Right lobe of liver (tissue), 6 donors: ENCODE data around the gene ILF2. TPM values are rescaled to one million over a fixed set of nuclear protein-coding genes. Genes with fewer than 3 reads are reported as not detected.
A peak's percentile ranks its signal among the peaks of the same experiment; 100 is the strongest.

Experiments used
- ATAC-seq, 4 donors: fragments of 200-7000 bp; cut with Tn5 transposase; one replicate each; pipeline ENCODE4 v1.9.1; 2020; ENCODE audit warnings: mild to moderate bottlenecking in 4 of 4, moderate library complexity in 4 of 4
- DNase-seq, 3 donors: peaks; one replicate each; pipeline ENCODE4 v3.0.0-alpha.2; 2020
- H3K27ac ChIP-seq, 3 donors: fragments of 200-600 bp; one replicate each; pipeline ENCODE4 v1.8.0; 2022
- H3K27me3 ChIP-seq, 2 donors: fragments of 200-600 bp; one replicate each; pipeline ENCODE4 v1.8.0; 2022
- H3K36me3 ChIP-seq, 4 donors: fragments of 200-600 bp; sonication (generic) in 1 of 4; one replicate each; pipeline versions ENCODE4 v1.5.1 to v1.8.0; 2017 to 2022; ENCODE audit warnings: control low read depth in 1 of 4
- H3K4me1 ChIP-seq, 4 donors: fragments of 200-600 bp; sonication (generic) in 1 of 4; one replicate each; pipeline versions ENCODE4 v1.5.1 to v1.8.0; 2017 to 2022; ENCODE audit warnings: control low read depth in 1 of 4
- H3K4me3 ChIP-seq, 3 donors: fragments of 200-600 bp; one replicate each; pipeline ENCODE4 v1.8.0; 2022
- H3K9me3 ChIP-seq, 4 donors: fragments of 200-600 bp; sonication (generic) in 1 of 4; one replicate each; pipeline versions ENCODE4 v1.5.1 to v1.8.0; 2017 to 2022; ENCODE audit warnings: control low read depth in 1 of 4
- POLR2A ChIP-seq: fragments of 450-650 bp; IDR thresholded peaks from one replicate; pipeline ENCODE4 v1.6.1; 2017; ENCODE audit warnings: antibody characterized with exemption, mild to moderate bottlenecking
- WGBS: methylation state at CpG from one replicate; pipeline ENCODE4 v1.1.6; 2018; ENCODE audit warnings: low coverage, low lambda C conversion rate; ENCODE audit not compliant: insufficient coverage; ENCODE audit errors: missing lambda C conversion rate; 5-methylcytosine and 5-hydroxymethylcytosine counted together
- intact Hi-C, 2 donors: fragments of 100-400 bp; cut with DNase I; formaldehyde crosslinking; loops; one replicate each; pipeline versions ENCODE4 v1.11.2 to v1.14.1; 2022
- microRNA-seq, 2 donors: library from miRNA; unstranded; fragments of <30 nt; microRNA quantifications; one replicate each; pipeline ENCODE4, GENCODE V29; 2019 to 2020
- small RNA-seq, 2 experiments: library from RNA; depleted of rRNA; stranded (forward); fragments of <200 nt; gene quantifications; one replicate each; pipeline ENCODE3, GENCODE V24; 2016
- total RNA-seq, 6 experiments: library from RNA; depleted of rRNA in 2 of 6; stranded (reverse); fragments of >200 nt in 2 of 6; fragmentation: NEBNext Ultra II Directional in 3 of 6; extraction: Animal tissue kit (Norgen Biotek cat#: 25700) in 3 of 6; gene quantifications; one replicate each; pipeline versions ENCODE4 v1.1.0 to v1.2.4, GENCODE V29; 2016 to 2023
- TF ChIP-seq, protein P1 (sequence below), 4 donors: fragments of 200-600 bp in 3 of 4; fragments of 450-650 bp in 1 of 4; IDR thresholded peaks; one replicate each; pipeline versions ENCODE4 v1.5.1 to v1.8.0; 2016 to 2022; ENCODE audit warnings: antibody characterized with exemption in 4 of 4, mild to moderate bottlenecking in 2 of 4
- donor health status: DM: no; HTN: yes; CAD: no.
- donor health status: DM: no; HTN: no; CAD: no.
- donor health status: DM: no; HTN: no; CAD: no.
- donor health status: DM: no; HTN: yes; CAD: no.
- donor health status: DM: no; HTN: yes; CAD: no.

ILF2 gene
- total RNA-seq, 6 experiments from 2014 or later: 30.2 to 55.9 (median 38.7) TPM

DNA sequence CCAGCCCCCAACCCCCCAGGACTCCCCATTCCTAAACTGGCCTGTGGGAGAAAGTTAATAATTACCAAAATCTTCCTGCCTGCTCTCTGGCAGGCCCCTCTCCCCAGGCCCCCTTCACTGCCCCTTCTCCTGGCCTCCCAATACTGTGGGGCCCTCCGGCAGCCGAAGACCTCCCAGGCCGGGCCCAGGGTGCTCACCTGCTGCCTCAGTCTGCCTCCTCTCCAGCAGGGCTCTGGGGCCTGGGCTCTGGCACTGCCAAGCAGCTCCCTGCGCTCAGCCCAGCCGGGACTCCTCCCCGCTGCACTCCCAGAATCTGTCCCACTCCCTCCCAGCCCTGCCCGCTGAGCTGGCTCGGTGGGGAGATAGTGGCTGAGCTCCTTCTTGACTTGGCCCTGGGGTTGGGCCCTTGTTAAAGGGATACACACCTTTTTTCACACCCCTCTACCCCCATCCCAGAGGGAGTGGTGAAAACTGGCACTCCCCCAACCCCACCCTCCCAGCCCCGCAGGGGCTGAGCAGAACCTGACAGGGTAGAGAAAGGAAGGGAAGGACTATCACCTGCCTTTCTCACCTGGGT, 58.0 kb downstream of the ILF2 start, which contains the start of gene S100A16:
Gene S100A16, minus strand, starts transcription at position 383 of the 577 bp plus-strand sequence. CDS start 4,986 bp downstream, outside the sequence.
- Histone ChIP-seq H3K27me3 (no peaks in the 10 kb centered on the region), H3K4me3 (peak within 1 kb of the TSS; percentile 57 to 75 (median 64)), H3K9me3 (no peaks in the 10 kb centered on the region), H3K27ac (peak within 1 kb of the TSS; percentile 84 to 87 (median 86)), H3K36me3 (no peaks in the 10 kb centered on the region), H3K4me1 (peaks cover 0 to 46% (median 22%) of the 10 kb centered on the region in 4 donors)
- TF ChIP-seq, protein P1, sequence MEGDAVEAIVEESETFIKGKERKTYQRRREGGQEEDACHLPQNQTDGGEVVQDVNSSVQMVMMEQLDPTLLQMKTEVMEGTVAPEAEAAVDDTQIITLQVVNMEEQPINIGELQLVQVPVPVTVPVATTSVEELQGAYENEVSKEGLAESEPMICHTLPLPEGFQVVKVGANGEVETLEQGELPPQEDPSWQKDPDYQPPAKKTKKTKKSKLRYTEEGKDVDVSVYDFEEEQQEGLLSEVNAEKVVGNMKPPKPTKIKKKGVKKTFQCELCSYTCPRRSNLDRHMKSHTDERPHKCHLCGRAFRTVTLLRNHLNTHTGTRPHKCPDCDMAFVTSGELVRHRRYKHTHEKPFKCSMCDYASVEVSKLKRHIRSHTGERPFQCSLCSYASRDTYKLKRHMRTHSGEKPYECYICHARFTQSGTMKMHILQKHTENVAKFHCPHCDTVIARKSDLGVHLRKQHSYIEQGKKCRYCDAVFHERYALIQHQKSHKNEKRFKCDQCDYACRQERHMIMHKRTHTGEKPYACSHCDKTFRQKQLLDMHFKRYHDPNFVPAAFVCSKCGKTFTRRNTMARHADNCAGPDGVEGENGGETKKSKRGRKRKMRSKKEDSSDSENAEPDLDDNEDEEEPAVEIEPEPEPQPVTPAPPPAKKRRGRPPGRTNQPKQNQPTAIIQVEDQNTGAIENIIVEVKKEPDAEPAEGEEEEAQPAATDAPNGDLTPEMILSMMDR (IDR thresholded peaks at IDR 0.05): no peak
- TF ChIP-seq POLR2A: peak; percentile 86
- DNase-seq: peak; percentile 81 to 89 (median 89)
- ATAC-seq: peak; percentile 41 to 73 (median 66)
- intact Hi-C loops: no loop called here
- no CpG with 5 or more reads among the region's 9 CpGs for WGBS

DNA sequence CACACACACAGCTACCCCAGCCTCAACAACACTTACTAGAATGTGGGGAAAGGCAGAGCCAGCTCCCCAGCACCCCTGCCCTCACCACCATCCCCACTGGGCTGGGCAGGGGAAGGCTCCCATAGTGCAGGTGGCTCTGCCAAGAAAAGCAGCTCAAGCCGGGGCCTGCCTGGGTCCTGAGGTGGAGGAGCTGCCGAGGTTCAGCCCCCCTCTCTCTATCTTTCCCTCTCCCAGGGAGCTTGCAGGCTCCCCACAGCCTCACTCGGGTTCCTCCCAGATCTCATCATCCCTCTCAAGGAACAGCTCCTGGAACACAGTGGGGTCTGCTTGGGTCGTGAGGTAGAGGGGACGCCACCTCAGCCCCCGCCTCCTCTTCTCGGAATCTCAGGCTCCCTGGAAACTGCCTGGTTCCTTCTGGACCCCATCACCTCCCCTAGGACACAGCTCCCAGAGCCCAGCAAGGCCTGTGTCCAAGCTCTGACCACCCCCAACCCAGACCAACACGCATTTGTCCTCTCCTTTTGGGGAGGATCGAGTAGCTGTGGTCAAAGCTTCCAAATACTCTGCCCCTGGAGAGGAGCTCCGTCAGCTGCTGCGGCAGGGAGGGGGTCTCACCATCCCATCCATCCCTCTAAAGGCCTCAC, 58.6 kb downstream of the ILF2 start:
- Histone ChIP-seq H3K9me3 (no peaks in the 10 kb centered on the region), H3K4me1 (peaks cover 0 to 42% (median 21%) of the 10 kb centered on the region in 4 donors), H3K27me3 (no peaks in the 10 kb centered on the region), H3K4me3 (peak overlapping the region; percentile 57 to 75 (median 64)), H3K27ac (peak overlapping the region; percentile 84 to 87 (median 86)), H3K36me3 (peaks cover 0 to 4% (median 1%) of the 10 kb centered on the region in 4 donors)
- no peak for TF ChIP-seq POLR2A
- TF ChIP-seq, protein P1 (IDR thresholded peaks at IDR 0.05): no peak
- DNase-seq: no peak
- no peak for ATAC-seq
- WGBS: 16% methylated on average over 5 of the region's 11 CpGs
- intact Hi-C loops: no loop called here

Small RNA genes lying within 50 kb of the gene (microRNA-seq; reads per million reads assigned to microRNA genes)
- 0 reads per million in 2 donors for gene MIR8083

Small RNA genes lying within 50 kb of the gene (small RNA-seq; reads per million reads assigned to genes)
- gene MIR8083: 0 reads per million in 2 experiments
- gene RN7SL372P: 0 reads per million in 2 experiments

Other genes with a start within 250 kb of the ILF2 start
- not detected for gene S100A7, start 210.3 kb downstream of the ILF2 start, total RNA-seq
- 10 to 100 TPM in 5 of 6 experiments, 1 to 10 TPM in 1; 6.6 to 24.0 (median 12.0) TPM for gene S100A6, start 135.0 kb downstream of the ILF2 start, total RNA-seq
- not detected for gene S100A5, start 130.1 kb downstream of the ILF2 start, total RNA-seq
- 10 to 100 TPM in 4 of 6 experiments, 1 to 10 TPM in 2; 7.6 to 21.6 (median 14.0) TPM for gene S100A4, start 125.2 kb downstream of the ILF2 start, total RNA-seq
- gene S100A3, start 121.7 kb downstream of the ILF2 start, total RNA-seq: under 1 TPM in 1 of 6 experiments, not detected in 5; 0.29 TPM
- not detected for gene S100A2, start 105.1 kb downstream of the ILF2 start, total RNA-seq
- gene S100A16, start 57.9 kb downstream of the ILF2 start, total RNA-seq: 100 to 1,000 TPM in 2 of 6 experiments, 10 to 100 TPM in 4; 55.9 to 151 (median 71.8) TPM
- gene S100A14, start 54.7 kb downstream of the ILF2 start, total RNA-seq: 10 to 100 TPM in 2 of 6 experiments, 1 to 10 TPM in 4; 1.8 to 14.0 (median 5.2) TPM
- gene S100A13, start 43.5 kb downstream of the ILF2 start, total RNA-seq: 10 to 100 TPM; 10.4 to 24.5 (median 21.9) TPM
- gene S100A1, start 42.6 kb downstream of the ILF2 start, total RNA-seq: 1 to 10 TPM in 3 of 6 experiments, under 1 TPM in 3; 0.40 to 2.1 (median 1.0) TPM
- 10 to 100 TPM; 21.9 to 29.7 (median 26.0) TPM for gene CHTOP, start 36.9 kb downstream of the ILF2 start, total RNA-seq
- 10 to 100 TPM; 14.6 to 33.2 (median 18.0) TPM for gene SNAPIN, start 12.3 kb downstream of the ILF2 start, total RNA-seq
- 10 to 100 TPM in 1 of 6 experiments, 1 to 10 TPM in 5; 5.0 to 14.4 (median 5.7) TPM for gene NPR1, start 7.7 kb upstream of the ILF2 start, total RNA-seq
- 10 to 100 TPM; 16.5 to 29.1 (median 22.6) TPM for gene INTS3, start 57.1 kb upstream of the ILF2 start, total RNA-seq
- gene SLC27A3, start 104.4 kb upstream of the ILF2 start, total RNA-seq: 10 to 100 TPM; 25.4 to 50.4 (median 36.9) TPM